T-cell (primary cell): ENCODE measurements around the gene CAMK1D. TPM values are rescaled to one million over a fixed set of nuclear protein-coding genes. Genes with fewer than 3 reads are reported as not detected.

Source experiments
- ATAC-seq, 4 experiments: fragments of 200-7000 bp in 3 of 4; fragments of 150-1000 bp in 1 of 4; cut with Tn5 transposase; replicated peaks in 1 of 4; 1 replicate in 3 of 4; 2 replicates in 1 of 4; pipeline ENCODE4 v1.10.0; 2021; ENCODE audit warnings: moderate library complexity in 3 of 4, mild to moderate bottlenecking in 2 of 4, moderate number of reproducible peaks in 1 of 4
- CTCF ChIA-PET, 2 donors: fragments of 300-600 bp; sonication (Branson Sonifier 250); formaldehyde crosslinking; loops; one replicate each; lab custom pipeline; 2022; ENCODE audit warnings: antibody characterized with exemption in 2 of 2; lab: Charles Lee
- POLR2A ChIA-PET, 2 donors: fragments of 300-600 bp; sonication (Branson Sonifier 250); formaldehyde crosslinking; loops; one replicate each; lab custom pipeline; 2022; ENCODE audit warnings: antibody characterized with exemption in 2 of 2; lab: Charles Lee
- DNase-seq, 35 experiments: peaks; one replicate each; pipeline versions ENCODE4 v3.0.0 to v3.0.0-alpha.2; 2013 to 2023
- H3K27ac ChIP-seq: one replicate; pipeline ENCODE4 v1.5.1; 2013; ENCODE audit warnings: low read length
- H3K27me3 ChIP-seq, 2 experiments: replicated peaks in 1 of 2; 1 replicate in 1 of 2; 2 replicates in 1 of 2; pipeline versions ENCODE4 v1.6.1 to v1.7.0; 2013; ENCODE audit warnings: low read length in 1 of 2, mixed read lengths in 1 of 2; ENCODE audit not compliant: control insufficient read depth in 2 of 2, insufficient read depth in 2 of 2; ENCODE audit errors: extremely low read depth in 1 of 2
- H3K36me3 ChIP-seq, 2 donors: 1 replicate in 1 of 2; 2 replicates in 1 of 2; pipeline versions ENCODE4 v1.6.1 to v1.7.0; 2013; ENCODE audit warnings: low read length in 1 of 2; ENCODE audit not compliant: control insufficient read depth in 2 of 2, insufficient read depth in 1 of 2; ENCODE audit errors: extremely low read depth in 1 of 2
- H3K4me1 ChIP-seq, 2 experiments: 1 replicate in 1 of 2; 2 replicates in 1 of 2; pipeline versions ENCODE4 v1.6.1 to v1.7.0; 2013; ENCODE audit warnings: low read length in 2 of 2, mixed read lengths in 1 of 2; ENCODE audit not compliant: insufficient read depth in 2 of 2, control insufficient read depth in 1 of 2; ENCODE audit errors: extremely low read depth in 1 of 2
- H3K4me3 ChIP-seq, 2 donors: 1 replicate in 1 of 2; 2 replicates in 1 of 2; pipeline versions ENCODE4 v1.5.1 to v1.7.0; 2013; ENCODE audit warnings: mild to moderate bottlenecking in 2 of 2, low read length in 1 of 2, moderate library complexity in 1 of 2; ENCODE audit not compliant: control insufficient read depth in 1 of 2; ENCODE audit errors: extremely low read depth in 1 of 2
- H3K9me3 ChIP-seq: 2 replicates; pipeline ENCODE4 v1.7.0; 2013
- H3K27ac Mint-ChIP-seq, 2 donors: one replicate each; pipeline ENCODE4 v1.8.0; 2020 to 2021; ENCODE audit warnings: mild to moderate bottlenecking in 2 of 2, mixed read lengths in 2 of 2
- H3K27me3 Mint-ChIP-seq, 2 donors: one replicate each; pipeline ENCODE4 v1.8.0; 2021 to 2022; ENCODE audit warnings: mixed read lengths in 2 of 2
- H3K36me3 Mint-ChIP-seq: one replicate; pipeline ENCODE4 v1.8.0; 2021; ENCODE audit warnings: mixed read lengths
- H3K4me1 Mint-ChIP-seq, 3 donors: one replicate each; pipeline ENCODE4 v1.8.0; 2020 to 2022; ENCODE audit warnings: mixed read lengths in 3 of 3, mild to moderate bottlenecking in 1 of 3
- H3K4me3 Mint-ChIP-seq, 3 donors: one replicate each; pipeline ENCODE4 v1.8.0; 2020 to 2022; ENCODE audit warnings: mild to moderate bottlenecking in 3 of 3, mixed read lengths in 3 of 3, moderate library complexity in 3 of 3
- H3K9me3 Mint-ChIP-seq, 3 donors: one replicate each; pipeline ENCODE4 v1.8.0; 2020 to 2022; ENCODE audit warnings: mixed read lengths in 3 of 3
- WGBS: methylation state at CpG from one replicate; pipeline ENCODE4 v1.1.5; 2013; ENCODE audit warnings: missing lambda C conversion rate; ENCODE audit not compliant: insufficient coverage; 5-methylcytosine and 5-hydroxymethylcytosine counted together
- total RNA-seq, 35 experiments: library from RNA in 6 of 35; stranded (reverse) in 6 of 35; fragments of 120-200 nt in 1 of 35; gene quantifications; one replicate each; pipeline versions ENCODE4 v1.2.1 to v1.2.4 and lab custom pipeline; 2013 to 2026

The CAMK1D gene
- total RNA-seq, 5 donors from 2014 or later (not counting 1 experiment from before 2014, with no cell fraction given) = 16.8 to 31.3 (median 23.6) TPM

GRCh38 chr10:12833451-12833850 lies 484.1 kb downstream of the CAMK1D start:
- peaks cover 20% of the 10 kb centered on the region for H3K36me3 Mint-ChIP-seq
- no peaks in the 10 kb centered on the region for H3K27me3 Mint-ChIP-seq
- peaks cover 3 to 10% of the 10 kb centered on the region in 2 donors for H3K36me3 ChIP-seq
- no peak overlapping the region for H3K27ac ChIP-seq
- no peaks in the 10 kb centered on the region for H3K9me3 ChIP-seq
- no peak overlapping the region for H3K4me3 ChIP-seq
- POLR2A ChIA-PET = no interaction called here
- H3K4me1 Mint-ChIP-seq = no peaks in the 10 kb centered on the region
- no peaks in the 10 kb centered on the region for H3K4me1 ChIP-seq
- H3K4me3 Mint-ChIP-seq = no peak overlapping the region
- 85% methylated on average over 7 of the region's 11 CpGs for WGBS
- no peaks in the 10 kb centered on the region for H3K9me3 Mint-ChIP-seq
- H3K27me3 ChIP-seq = no peaks in the 10 kb centered on the region
- CTCF ChIA-PET = no interaction called here
- DNase-seq = no peak
- H3K27ac Mint-ChIP-seq = no peak overlapping the region
- ATAC-seq = no peak

DNA sequence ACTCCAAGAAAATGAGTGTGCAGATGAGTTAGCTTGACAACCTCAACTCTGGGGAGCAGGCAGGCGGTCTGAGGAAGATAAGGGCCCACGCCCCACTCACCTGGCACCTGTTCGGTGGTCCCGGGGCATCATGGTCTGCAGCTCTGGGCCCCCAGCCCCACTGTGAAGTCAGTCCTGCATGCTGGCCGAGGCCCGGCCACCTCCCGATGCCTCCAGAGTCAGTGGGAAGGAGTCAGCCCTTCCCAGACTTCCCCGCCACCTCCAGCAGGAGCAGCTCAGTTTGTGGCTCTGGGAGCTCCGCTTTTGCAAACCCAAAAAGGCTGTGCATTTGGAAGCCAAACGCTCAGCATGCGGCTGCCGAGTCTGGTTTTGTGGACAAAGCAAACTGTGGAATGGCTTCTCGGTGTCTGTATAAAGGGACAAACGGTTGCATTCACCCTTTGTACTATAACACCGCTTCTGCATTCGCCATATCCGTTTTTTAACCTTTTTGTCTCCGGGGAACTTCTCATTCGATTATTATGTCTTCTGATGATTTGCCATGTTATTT lies 484.8 kb downstream of the CAMK1D start:
- H3K9me3 ChIP-seq = no peaks in the 10 kb centered on the region
- H3K9me3 Mint-ChIP-seq = no peaks in the 10 kb centered on the region
- H3K36me3 ChIP-seq = peaks cover 3 to 6% of the 10 kb centered on the region in 2 donors
- DNase-seq (no peak), ATAC-seq (no peak)
- H3K27ac Mint-ChIP-seq = no peak overlapping the region
- 86% methylated on average over 15 of the region's 19 CpGs for WGBS
- no peaks in the 10 kb centered on the region for H3K27me3 ChIP-seq
- no peaks in the 10 kb centered on the region for H3K27me3 Mint-ChIP-seq
- no peak overlapping the region for H3K4me3 Mint-ChIP-seq
- ChIA-PET POLR2A (interaction anchor here in 1 of 2 donors (0.7 kb wide), 1 partner anchor 727 kb away, joined by 11 read pairs; no protein-coding TSS in a partner anchor), CTCF (no interaction called here)
- H3K36me3 Mint-ChIP-seq = peaks cover 15% of the 10 kb centered on the region
- no peak overlapping the region for H3K4me3 ChIP-seq
- H3K27ac ChIP-seq = no peak overlapping the region
- no peaks in the 10 kb centered on the region for H3K4me1 Mint-ChIP-seq
- H3K4me1 ChIP-seq = no peaks in the 10 kb centered on the region

GRCh38 chr10:12834721-12835120 lies 485.4 kb downstream of the CAMK1D start:
- 78% methylated on average over 10 of the region's 10 CpGs for WGBS
- CTCF ChIA-PET = no interaction called here
- ATAC-seq = no peak
- POLR2A ChIA-PET = no interaction called here
- Histone ChIP-seq H3K4me3 (no peak overlapping the region), H3K27ac (no peak overlapping the region), H3K27me3 (peaks cover 0 to under 1% of the 10 kb centered on the region in 2 experiments), H3K9me3 (no peaks in the 10 kb centered on the region), H3K36me3 (peaks cover 3 to 5% of the 10 kb centered on the region in 2 donors), H3K4me1 (no peaks in the 10 kb centered on the region)
- Mint-ChIP-seq H3K27me3 (no peaks in the 10 kb centered on the region), H3K27ac (no peak overlapping the region), H3K36me3 (peaks cover 12% of the 10 kb centered on the region), H3K9me3 (no peaks in the 10 kb centered on the region), H3K4me3 (no peak overlapping the region), H3K4me1 (no peaks in the 10 kb centered on the region)
- no peak for DNase-seq

- no CpG with 5 or more reads among the region's 5 CpGs for WGBS
- Mint-ChIP-seq H3K9me3 (no peaks in the 10 kb centered on the region), H3K27me3 (no peaks in the 10 kb centered on the region), H3K4me3 (no peak overlapping the region), H3K27ac (no peak overlapping the region), H3K36me3 (peaks cover 8% of the 10 kb centered on the region), H3K4me1 (no peaks in the 10 kb centered on the region)
- H3K9me3 ChIP-seq = no peaks in the 10 kb centered on the region
- peaks cover 0 to 3% of the 10 kb centered on the region in 2 donors for H3K36me3 ChIP-seq
- H3K4me1 ChIP-seq = no peaks in the 10 kb centered on the region
- no peak overlapping the region for H3K27ac ChIP-seq
- CTCF ChIA-PET = no interaction called here
- no peak overlapping the region for H3K4me3 ChIP-seq
- peaks cover 0 to 6% of the 10 kb centered on the region in 2 experiments for H3K27me3 ChIP-seq
- ATAC-seq (no peak), DNase-seq (no peak)
- POLR2A ChIA-PET = no interaction called here
Observed at GRCh38 chr10:12835709-12836108, 486.4 kb downstream of the CAMK1D start.

- H3K27ac ChIP-seq = no peak overlapping the region
- H3K36me3 ChIP-seq = peaks cover 0 to 1% of the 10 kb centered on the region in 2 donors
- H3K4me1 Mint-ChIP-seq = no peaks in the 10 kb centered on the region
- POLR2A ChIA-PET = no interaction called here
- DNase-seq (no peak), ATAC-seq (no peak)
- WGBS = 73% methylated on average over 4 of the region's 9 CpGs
- CTCF ChIA-PET = no interaction called here
- H3K9me3 ChIP-seq = no peaks in the 10 kb centered on the region
- H3K27me3 Mint-ChIP-seq = peaks cover 0 to 2% of the 10 kb centered on the region in 2 donors
- H3K27me3 ChIP-seq = peaks cover 0 to 10% of the 10 kb centered on the region in 2 experiments
- H3K4me3 Mint-ChIP-seq = no peak overlapping the region
- H3K4me3 ChIP-seq = no peak overlapping the region
- H3K9me3 Mint-ChIP-seq = no peaks in the 10 kb centered on the region
- no peaks in the 10 kb centered on the region for H3K36me3 Mint-ChIP-seq
- no peaks in the 10 kb centered on the region for H3K4me1 ChIP-seq
- no peak overlapping the region for H3K27ac Mint-ChIP-seq
Observed at GRCh38 chr10:12838366-12838765, 489.0 kb downstream of the CAMK1D start.

DNA sequence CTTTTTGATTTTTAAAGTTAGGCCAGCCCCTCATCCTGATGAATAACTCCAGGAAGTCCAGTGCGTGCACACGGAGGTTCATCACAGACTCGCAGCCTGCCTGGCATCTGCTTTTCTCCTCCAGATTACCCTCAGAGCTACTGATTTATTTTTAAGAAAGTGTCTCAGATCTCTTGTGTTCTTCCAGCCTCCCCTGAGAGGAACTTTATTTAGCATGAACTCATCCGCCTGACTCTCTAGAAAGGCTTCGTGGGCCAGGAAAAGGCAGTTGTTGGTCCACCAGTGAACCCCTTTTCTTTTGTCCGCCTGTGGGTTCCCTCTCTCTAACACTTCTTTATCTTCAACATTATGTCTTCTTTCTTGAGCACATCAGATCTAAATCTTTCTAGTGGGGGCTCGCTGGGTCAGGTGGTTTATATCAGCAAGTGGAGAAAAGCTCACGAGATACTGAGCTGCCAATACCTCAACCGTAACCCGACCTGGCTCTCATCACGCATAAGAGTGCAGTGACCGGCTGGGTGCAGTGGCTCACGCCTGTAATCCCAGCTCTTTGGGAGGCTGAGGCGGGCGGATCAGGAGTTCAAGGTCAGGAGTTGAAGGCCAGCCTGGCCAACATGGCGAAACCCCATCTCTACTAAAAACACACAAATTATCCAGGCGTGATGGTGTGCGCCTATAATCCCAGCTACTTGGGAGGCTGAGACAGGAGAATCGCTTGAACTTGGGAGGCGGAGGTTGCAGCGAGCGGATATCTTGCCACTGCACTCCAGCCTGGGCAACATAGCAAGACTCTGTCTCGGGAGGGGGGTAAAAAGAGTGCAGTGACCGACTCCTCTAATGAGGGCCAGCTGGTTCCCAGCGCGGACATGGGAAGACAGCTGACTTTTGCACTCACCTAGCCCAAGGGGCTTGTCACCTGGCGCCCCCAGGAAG lies 489.9 kb downstream of the CAMK1D start:
- Histone ChIP-seq H3K36me3 (no peaks in the 10 kb centered on the region), H3K4me1 (no peaks in the 10 kb centered on the region), H3K4me3 (no peak overlapping the region), H3K9me3 (no peaks in the 10 kb centered on the region), H3K27me3 (peaks cover 0 to 10% of the 10 kb centered on the region in 2 experiments), H3K27ac (no peak overlapping the region)
- Mint-ChIP-seq H3K4me3 (no peak overlapping the region), H3K27ac (no peak overlapping the region), H3K4me1 (no peaks in the 10 kb centered on the region), H3K36me3 (no peaks in the 10 kb centered on the region), H3K9me3 (no peaks in the 10 kb centered on the region), H3K27me3 (peaks cover 0 to 3% of the 10 kb centered on the region in 2 donors)
- DNase-seq = no peak
- CTCF ChIA-PET = no interaction called here
- ATAC-seq = no peak
- POLR2A ChIA-PET = no interaction called here
- WGBS = 78% methylated on average over 22 of the region's 27 CpGs
